SHP77 (cell line): ENCODE results near the gene GNGT1.

ENCODE experiments used
- DNase-seq, 2 experiments: peaks; one replicate each; lab custom pipeline; 2025; lab: John Stamatoyannopoulos, UW

Gene GNGT1

DNA sequence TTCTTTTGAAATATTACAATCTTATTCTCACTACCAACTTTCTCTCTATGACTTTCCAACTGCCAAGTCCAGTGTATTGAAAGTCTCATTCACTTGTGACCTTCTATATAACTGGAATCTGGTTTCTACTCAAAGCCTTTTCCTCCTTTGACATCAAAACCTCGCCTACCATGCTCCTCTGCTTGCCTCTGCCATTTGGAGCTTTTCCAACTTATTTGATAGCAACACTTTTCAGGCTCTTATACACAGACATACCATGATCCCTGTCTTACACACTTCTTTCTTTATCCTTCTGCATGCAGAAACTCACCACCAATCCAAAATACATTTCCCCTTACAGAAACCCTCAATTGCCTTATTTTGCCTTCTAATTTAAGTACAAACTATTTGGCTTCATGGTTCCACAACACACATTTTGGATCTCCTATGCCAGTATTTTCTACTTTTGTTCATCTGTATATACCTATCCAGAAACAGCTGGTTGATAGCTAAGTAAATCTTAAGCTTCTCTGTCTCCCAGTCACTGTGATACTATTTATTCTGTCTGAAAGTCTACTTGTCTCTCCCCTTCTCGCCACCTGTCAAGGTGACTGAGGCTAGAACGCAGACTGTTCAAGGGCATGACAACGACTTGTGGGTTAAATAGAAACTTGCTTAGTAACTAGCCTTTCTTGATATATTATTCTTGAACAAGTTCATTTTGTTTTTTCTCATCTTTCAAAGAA, 37.6 kb downstream of the GNGT1 start:
- no peak for DNase-seq

- no peak for DNase-seq
These were observed 38.3 kb downstream of the GNGT1 start for GRCh38 chr7:93944673-93945072.

GRCh38 chr7:93945083-93945482, 38.7 kb downstream of the GNGT1 start:
- no peak for DNase-seq

- DNase-seq: no peak
These were observed 39.6 kb downstream of the GNGT1 start for GRCh38 chr7:93945756-93946535.

- DNase-seq: no peak
These were observed 41.7 kb downstream of the GNGT1 start for GRCh38 chr7:93948106-93948505.

GRCh38 chr7:93948873-93949272, 42.5 kb downstream of the GNGT1 start:
- DNase-seq: no peak

GRCh38 chr7:93949423-93949822, 43.1 kb downstream of the GNGT1 start:
- DNase-seq: no peak

DNA sequence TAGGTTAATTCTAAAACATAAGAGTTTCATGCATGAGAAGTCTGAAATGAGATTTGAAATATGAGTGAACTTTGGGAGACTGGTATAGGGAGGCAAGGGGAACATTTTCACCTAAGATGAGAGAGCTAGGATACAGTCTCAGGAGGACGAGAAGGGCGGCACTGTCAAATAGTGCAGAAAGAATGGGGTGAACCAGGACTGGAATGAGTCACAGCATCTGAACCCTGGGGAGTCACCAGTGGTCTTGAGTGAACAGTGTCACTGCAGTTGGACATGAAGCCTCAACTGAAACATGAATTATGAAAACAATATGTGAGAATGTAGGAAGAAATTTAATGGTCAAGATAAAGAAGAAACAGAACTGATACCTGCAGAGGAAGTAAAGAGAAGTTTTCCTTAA, 48.9 kb downstream of the GNGT1 start:
- no peak for DNase-seq

- no peak for DNase-seq
These were observed 51.4 kb downstream of the GNGT1 start for GRCh38 chr7:93957767-93958166.

- DNase-seq: no peak
These were observed 51.8 kb downstream of the GNGT1 start for GRCh38 chr7:93958216-93958615.

- no peak for DNase-seq
These were observed 52.3 kb downstream of the GNGT1 start for GRCh38 chr7:93958651-93959050.
